ENCODE measurements around the gene PDE4B. TPM values are rescaled to one million over a fixed set of nuclear protein-coding genes. Genes with fewer than 3 reads are reported as not detected.

The PDE4B gene
- total and polyA plus RNA-seq, 10 of the 15 experiments (the other 5 are each of a cell fraction or from before 2014, with no cell fraction given), result 3.0 to 13.2 (median 5.7) TPM

GRCh38 chr1:66364578-66365391, 572.1 kb downstream of the PDE4B start (continued):
- no peak for TF ChIP-seq ZBTB11 (CRISPR knock-in tag; IDR thresholded peaks at IDR 0.05)
- TF ChIP-seq RCOR1 (conservative IDR thresholded peaks at IDR 0.05; ENCODE audit: low read depth, low read length), result no peak
- TF ChIP-seq BCLAF1 (IDR thresholded peaks at IDR 0.05), result no peak
- TF ChIP-seq TCF12 (IDR thresholded peaks at IDR 0.05; ENCODE audit: low read depth, low read length), result no peak
- 0 out of 4 replicates have a peak, but pooled peaks of 1 of the 2 experiments have one; percentile 38 for TF ChIP-seq EP300 (IDR thresholded peaks at IDR 0.05; ENCODE audit: borderline replicate concordance in 1 of 2, control insufficient read depth in 1 of 2, low read depth in 2 of 2, low read length in 2 of 2)
- no peak for TF ChIP-seq RBBP5 (conservative IDR thresholded peaks at IDR 0.05)
- TF ChIP-seq SKIL (IDR thresholded peaks at IDR 0.05; ENCODE audit: low read depth, poor library complexity, severe bottlenecking), result no peak
- TF ChIP-seq ZNF24 (IDR thresholded peaks at IDR 0.05), result peak; percentile 77; the same call in 1 of the 2 replicates
- no peak for TF ChIP-seq HCFC1 (IDR thresholded peaks at IDR 0.05; ENCODE audit: low read length)
- TF ChIP-seq ZBTB40 (IDR thresholded peaks at IDR 0.05; ENCODE audit: borderline replicate concordance), result no peak
- TF ChIP-seq NR2C1 (IDR thresholded peaks at IDR 0.05), result no peak
- TF ChIP-seq ATF2 (IDR thresholded peaks at IDR 0.05; ENCODE audit: low read length), result peak; percentile 76

Data from GM12878 (cell line).